GM23248 (cell line): ENCODE results near the gene ZBED4. TPM values are rescaled to one million over a fixed set of nuclear protein-coding genes. Genes with fewer than 3 reads are reported as not detected.

Experiments used
- DNase-seq: peaks from one replicate; pipeline ENCODE4 v3.0.0-alpha.2; 2015
- H2AFZ ChIP-seq: fragments of 200-600 bp; sonication (generic); 2 replicates; pipeline ENCODE4 v1.6.1; 2016; ENCODE audit warnings: antibody characterized with exemption
- H3F3A ChIP-seq: fragments of 200-600 bp; sonication (generic); 2 replicates; pipeline ENCODE4 v1.6.1; 2016; ENCODE audit warnings: mild to moderate bottlenecking, antibody characterized with exemption, mixed run types; ENCODE audit not compliant: insufficient read depth
- H3K27ac ChIP-seq: fragments of 200-600 bp; sonication (generic); 2 replicates; pipeline ENCODE4 v1.5.1; 2016; ENCODE audit warnings: mild to moderate bottlenecking
- H3K27me3 ChIP-seq: fragments of 200-600 bp; sonication (generic); replicated peaks from 2 replicates; pipeline ENCODE4 v1.6.1; 2016; ENCODE audit warnings: mild to moderate bottlenecking; ENCODE audit not compliant: insufficient read depth
- H3K36me3 ChIP-seq: fragments of 200-600 bp; sonication (generic); 2 replicates; pipeline ENCODE4 v1.6.1; 2016; ENCODE audit warnings: low read depth, mild to moderate bottlenecking
- H3K4me1 ChIP-seq: fragments of 200-600 bp; sonication (generic); 2 replicates; pipeline ENCODE4 v1.6.1; 2016; ENCODE audit warnings: mild to moderate bottlenecking; ENCODE audit not compliant: insufficient read depth
- H3K4me2 ChIP-seq: fragments of 200-600 bp; sonication (generic); one replicate; pipeline ENCODE4 v1.6.1; 2016; ENCODE audit warnings: mild to moderate bottlenecking; ENCODE audit not compliant: unreplicated experiment
- H3K4me3 ChIP-seq: fragments of 200-600 bp; sonication (generic); 2 replicates; pipeline ENCODE4 v1.5.1; 2016; ENCODE audit warnings: mild to moderate bottlenecking
- H3K79me2 ChIP-seq: fragments of 200-600 bp; sonication (generic); 2 replicates; pipeline ENCODE4 v1.6.1; 2016; ENCODE audit warnings: mild to moderate bottlenecking; ENCODE audit not compliant: insufficient read depth
- H3K9ac ChIP-seq: fragments of 200-600 bp; sonication (generic); 2 replicates; pipeline ENCODE4 v1.6.1; 2016; ENCODE audit warnings: mild to moderate bottlenecking
- H3K9me2 ChIP-seq: fragments of 200-600 bp; sonication (generic); 2 replicates; pipeline ENCODE4 v1.6.1; 2016; ENCODE audit warnings: mixed run types, mild to moderate bottlenecking, moderate library complexity; ENCODE audit not compliant: insufficient read depth
- H3K9me3 ChIP-seq: fragments of 200-600 bp; sonication (generic); one replicate; pipeline ENCODE4 v1.6.1; 2017; ENCODE audit warnings: low read depth
- H4K20me1 ChIP-seq: fragments of 200-600 bp; sonication (generic); 2 replicates; pipeline ENCODE4 v1.6.0; 2016; ENCODE audit not compliant: insufficient read depth
- EZH2 ChIP-seq: fragments of 200-600 bp; sonication (generic); IDR thresholded peaks from 2 replicates; pipeline ENCODE4 v1.6.1; 2018; ENCODE audit warnings: antibody characterized with exemption, mild to moderate bottlenecking; ENCODE audit not compliant: insufficient read depth, poor library complexity, severe bottlenecking
- EZH2phosphoT487 ChIP-seq: fragments of 200-600 bp; sonication (generic); IDR thresholded peaks from 2 replicates; pipeline ENCODE4 v1.6.1; 2018; ENCODE audit warnings: antibody characterized with exemption, moderate library complexity, mild to moderate bottlenecking, low read depth; ENCODE audit not compliant: insufficient read depth
- WGBS, 2 experiments: methylation state at CpG; one replicate each; pipeline ENCODE4 v1.1.6; 2015 to 2017; ENCODE audit warnings: low lambda C conversion rate in 2 of 2, low coverage in 1 of 2; ENCODE audit errors: missing lambda C conversion rate in 2 of 2; 5-methylcytosine and 5-hydroxymethylcytosine counted together
- in situ Hi-C: fragments of 300-500 bp; cut with MboI; formaldehyde crosslinking; loops from 2 replicates; pipeline ENCODE4 v1.15.0; 2020
- polyA plus RNA-seq: library from polyadenylated mRNA; unstranded; fragments of >200 nt; fragmentation: Nextera tagmentation; extraction: Ambion mirVana; gene quantifications from 2 replicates; pipeline ENCODE4 v1.2.1, GENCODE V29; 2016
- total RNA-seq: library from RNA; depleted of rRNA; stranded (reverse); fragments of >200 nt; shearing (Covaris generic); gene quantifications from 2 replicates; pipeline ENCODE4 v1.2.3, GENCODE V29; 2014

The ZBED4 gene
- total and polyA plus RNA-seq, 2 experiments from 2014 or later: 5.0 to 7.7 TPM

GRCh38 chr22:49911881-49912625, 58.4 kb downstream of the ZBED4 start:
- H3K9me2 ChIP-seq: no peaks in the 10 kb centered on the region
- TF ChIP-seq EZH2phosphoT487: no peak
- TF ChIP-seq EZH2: no peak
- WGBS, 2 experiments: 95 to 97% methylated on average over 19 to 30 of the region's 30 CpGs
- in situ Hi-C loops: no loop called here
- no peak overlapping the region for H3K4me2 ChIP-seq
- DNase-seq: no peak
- H3K9me3 ChIP-seq: no peaks in the 10 kb centered on the region
- no peaks in the 10 kb centered on the region for H3K27me3 ChIP-seq
- H3K36me3 ChIP-seq: no peaks in the 10 kb centered on the region
- no peak overlapping the region for H3K4me3 ChIP-seq
- H3K27ac ChIP-seq: no peak overlapping the region
- H3K79me2 ChIP-seq: peaks cover 12% of the 10 kb centered on the region
- H2AFZ ChIP-seq: no peak overlapping the region
- H3K4me1 ChIP-seq: no peaks in the 10 kb centered on the region
- H3K9ac ChIP-seq: no peak overlapping the region
- no peaks in the 10 kb centered on the region for H3F3A ChIP-seq
- H4K20me1 ChIP-seq: no peaks in the 10 kb centered on the region

- H2AFZ ChIP-seq: no peak overlapping the region
- H3F3A ChIP-seq: no peaks in the 10 kb centered on the region
- TF ChIP-seq EZH2 (no peak), EZH2phosphoT487 (no peak)
- H3K4me1 ChIP-seq: peaks cover 3% of the 10 kb centered on the region; the same call in 1 of the 2 replicates
- no peak overlapping the region for H3K4me2 ChIP-seq
- H3K79me2 ChIP-seq: peaks cover 21% of the 10 kb centered on the region
- no peak overlapping the region for H3K9ac ChIP-seq
- H3K27ac ChIP-seq: no peak overlapping the region
- in situ Hi-C loops: no loop called here
- H4K20me1 ChIP-seq: no peaks in the 10 kb centered on the region
- H3K9me2 ChIP-seq: no peaks in the 10 kb centered on the region
- WGBS, 2 experiments: 91 to 92% methylated on average over 14 of the region's 14 CpGs
- H3K36me3 ChIP-seq: no peaks in the 10 kb centered on the region
- DNase-seq: no peak
- no peaks in the 10 kb centered on the region for H3K9me3 ChIP-seq
- H3K4me3 ChIP-seq: no peak overlapping the region
- H3K27me3 ChIP-seq: no peaks in the 10 kb centered on the region
Observed at GRCh38 chr22:49913026-49913425, 59.4 kb downstream of the ZBED4 start.

- in situ Hi-C loops: no loop called here
- H3K27me3 ChIP-seq: no peaks in the 10 kb centered on the region
- no peak for DNase-seq
- H3K9ac ChIP-seq: no peak overlapping the region
- H3K9me3 ChIP-seq: no peaks in the 10 kb centered on the region
- no peak overlapping the region for H2AFZ ChIP-seq
- H3F3A ChIP-seq: no peaks in the 10 kb centered on the region
- no peaks in the 10 kb centered on the region for H4K20me1 ChIP-seq
- WGBS, 2 experiments: 95 to 97% methylated on average over 14 of the region's 14 CpGs
- no peak overlapping the region for H3K4me3 ChIP-seq
- H3K27ac ChIP-seq: no peak overlapping the region
- no peak overlapping the region for H3K4me2 ChIP-seq
- TF ChIP-seq EZH2 (no peak), EZH2phosphoT487 (no peak)
- H3K9me2 ChIP-seq: no peaks in the 10 kb centered on the region
- H3K4me1 ChIP-seq: peaks cover 3% of the 10 kb centered on the region; the same call in 1 of the 2 replicates
- peaks cover 21% of the 10 kb centered on the region for H3K79me2 ChIP-seq
- H3K36me3 ChIP-seq: no peaks in the 10 kb centered on the region
Observed at GRCh38 chr22:49913446-49913845, 59.8 kb downstream of the ZBED4 start.

GRCh38 chr22:49914256-49914655, 60.6 kb downstream of the ZBED4 start:
- Histone ChIP-seq H3K4me2 (no peak overlapping the region), H3K27me3 (no peaks in the 10 kb centered on the region), H3K9me3 (no peaks in the 10 kb centered on the region), H2AFZ (no peak overlapping the region), H3K4me1 (peaks cover 3% of the 10 kb centered on the region; the same call in 1 of the 2 replicates), H3K79me2 (peaks cover 21% of the 10 kb centered on the region), H3K27ac (no peak overlapping the region), H3K36me3 (no peaks in the 10 kb centered on the region), H3K9ac (no peak overlapping the region), H3K9me2 (no peaks in the 10 kb centered on the region), H3K4me3 (no peak overlapping the region), H4K20me1 (no peaks in the 10 kb centered on the region), H3F3A (no peaks in the 10 kb centered on the region)
- no peak for DNase-seq
- TF ChIP-seq EZH2phosphoT487: no peak
- WGBS, 2 experiments: 78 to 79% methylated on average over 12 of the region's 12 CpGs
- in situ Hi-C loops: no loop called here
